Measurements from ENCODE around the gene CLCN1. TPM values are rescaled to one million over a fixed set of nuclear protein-coding genes. Genes with fewer than 3 reads are reported as not detected.

CLCN1 gene
- polyA plus RNA-seq, 3 donors = 0.04 to 0.76 (median 0.11) TPM

DNA sequence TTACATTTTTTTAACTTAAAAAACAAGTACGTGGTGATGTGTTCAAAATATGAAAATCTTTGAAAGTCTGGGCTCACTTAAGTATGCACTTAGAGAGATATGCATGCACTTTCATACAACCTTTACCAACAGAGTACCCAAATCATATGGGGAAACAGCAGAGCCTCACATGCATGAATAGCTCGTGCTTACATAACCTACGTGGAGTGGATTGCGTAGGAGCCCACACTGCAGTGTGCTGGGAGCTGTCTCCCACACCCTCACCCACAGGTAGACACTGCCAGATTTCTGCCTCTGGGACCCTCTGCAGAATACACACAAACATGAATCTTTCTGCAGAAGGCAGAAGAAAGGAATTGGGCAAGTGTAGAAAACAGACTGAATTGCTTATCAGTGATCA lies 581 bp downstream of the CLCN1 start:
- no peaks in the 10 kb centered on the region for H3K9me3 ChIP-seq (replicated peaks in 1 of 2; ENCODE audit: control insufficient read depth in 1 of 2, insufficient read depth in 1 of 2, low read length in 2 of 2)
- WGBS (ENCODE audit: insufficient coverage) = 10% methylated on average over 2 of the region's 4 CpGs
- H3K4me1 Mint-ChIP-seq = peaks cover 52% of the 10 kb centered on the region
- no peaks in the 10 kb centered on the region for H3K27me3 ChIP-seq (ENCODE audit: control insufficient read depth in 2 of 2, insufficient read depth in 2 of 2, low read length in 2 of 2)
- H3K9ac ChIP-seq (ENCODE audit: insufficient read depth, low read length, poor library complexity, severe bottlenecking) = no peak overlapping the region
- TF ChIP-seq, protein P1, sequence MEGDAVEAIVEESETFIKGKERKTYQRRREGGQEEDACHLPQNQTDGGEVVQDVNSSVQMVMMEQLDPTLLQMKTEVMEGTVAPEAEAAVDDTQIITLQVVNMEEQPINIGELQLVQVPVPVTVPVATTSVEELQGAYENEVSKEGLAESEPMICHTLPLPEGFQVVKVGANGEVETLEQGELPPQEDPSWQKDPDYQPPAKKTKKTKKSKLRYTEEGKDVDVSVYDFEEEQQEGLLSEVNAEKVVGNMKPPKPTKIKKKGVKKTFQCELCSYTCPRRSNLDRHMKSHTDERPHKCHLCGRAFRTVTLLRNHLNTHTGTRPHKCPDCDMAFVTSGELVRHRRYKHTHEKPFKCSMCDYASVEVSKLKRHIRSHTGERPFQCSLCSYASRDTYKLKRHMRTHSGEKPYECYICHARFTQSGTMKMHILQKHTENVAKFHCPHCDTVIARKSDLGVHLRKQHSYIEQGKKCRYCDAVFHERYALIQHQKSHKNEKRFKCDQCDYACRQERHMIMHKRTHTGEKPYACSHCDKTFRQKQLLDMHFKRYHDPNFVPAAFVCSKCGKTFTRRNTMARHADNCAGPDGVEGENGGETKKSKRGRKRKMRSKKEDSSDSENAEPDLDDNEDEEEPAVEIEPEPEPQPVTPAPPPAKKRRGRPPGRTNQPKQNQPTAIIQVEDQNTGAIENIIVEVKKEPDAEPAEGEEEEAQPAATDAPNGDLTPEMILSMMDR (IDR thresholded peaks at IDR 0.05) = no peak
- no peak overlapping the region for H3K27ac ChIP-seq (ENCODE audit: low read depth in 1 of 2, low read length in 2 of 2)
- no peak overlapping the region for H3K4me3 ChIP-seq (replicated peaks in 1 of 3; ENCODE audit: low read depth in 2 of 3, low read length in 3 of 3)
- H3K36me3 Mint-ChIP-seq = no peaks in the 10 kb centered on the region
- H3K27ac Mint-ChIP-seq = no peak overlapping the region
- peak overlapping the region; percentile 25 for H2AFZ ChIP-seq (ENCODE audit: insufficient read depth, low read depth, low read length, poor library complexity, severe bottlenecking)
- peak; percentile 20 to 31 (median 29) for DNase-seq
- peaks cover 42 to 48% of the 10 kb centered on the region in 2 donors for H3K4me1 ChIP-seq (ENCODE audit: control insufficient read depth in 1 of 2, insufficient read depth in 2 of 2, low read length in 2 of 2)
- peaks cover 0 to 7% (median 1%) of the 10 kb centered on the region in 3 donors for H3K27me3 Mint-ChIP-seq (ENCODE audit: low read depth in 3 of 3)
- H3K36me3 ChIP-seq (replicated peaks in 1 of 2; ENCODE audit: control insufficient read depth in 1 of 2, insufficient read depth in 2 of 2, low read length in 2 of 2) = no peaks in the 10 kb centered on the region
- no peaks in the 10 kb centered on the region for H3K9me3 Mint-ChIP-seq
- peak overlapping the region in 1 of 2 donors; percentile 19 for H3K4me3 Mint-ChIP-seq
- no peaks in the 10 kb centered on the region for H4K20me1 ChIP-seq (ENCODE audit: insufficient read depth, low read length)
- intact Hi-C loops (cut with micrococcal nuclease) = loop anchor here in 1 of 2 donors (10.0 kb wide), 1 partner anchor 88 kb away; the partner anchor contains the start of gene EPHA1
- H3K4me2 ChIP-seq (replicated peaks; ENCODE audit: extremely low read depth, low read length, poor library complexity, severe bottlenecking) = no peak overlapping the region
- H3K79me2 ChIP-seq (ENCODE audit: insufficient read depth, low read length) = no peaks in the 10 kb centered on the region

DNA sequence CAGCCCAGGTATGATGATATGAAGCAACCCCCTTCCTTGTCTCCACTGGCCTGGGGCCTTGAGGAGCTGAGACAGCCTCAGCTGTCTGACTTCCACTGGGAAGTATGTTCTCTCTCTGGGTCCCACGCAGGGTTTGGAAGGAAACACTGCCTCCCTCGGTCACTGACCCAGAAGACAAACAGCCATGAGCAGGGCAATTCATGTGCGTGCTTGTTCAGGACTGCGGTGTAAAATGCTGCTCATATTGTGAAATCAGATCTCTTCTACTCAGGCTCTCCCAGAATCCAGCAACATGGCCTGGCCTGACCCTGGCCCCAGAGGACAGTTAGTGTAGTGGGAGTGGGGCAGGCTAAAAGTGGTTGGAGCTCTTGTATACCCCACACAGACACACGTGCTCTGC lies 2.8 kb downstream of the CLCN1 start:
- DNase-seq = peak; percentile 22 to 41 (median 27)
- Histone ChIP-seq H3K27ac (ENCODE audit: low read depth in 1 of 2, low read length in 2 of 2) (no peak overlapping the region), H3K27me3 (ENCODE audit: control insufficient read depth in 2 of 2, insufficient read depth in 2 of 2, low read length in 2 of 2) (no peaks in the 10 kb centered on the region), H3K79me2 (ENCODE audit: insufficient read depth, low read length) (no peaks in the 10 kb centered on the region), H3K9me3 (replicated peaks in 1 of 2; ENCODE audit: control insufficient read depth in 1 of 2, insufficient read depth in 1 of 2, low read length in 2 of 2) (no peaks in the 10 kb centered on the region), H4K20me1 (ENCODE audit: insufficient read depth, low read length) (no peaks in the 10 kb centered on the region), H3K4me1 (ENCODE audit: control insufficient read depth in 1 of 2, insufficient read depth in 2 of 2, low read length in 2 of 2) (peaks cover 58 to 65% of the 10 kb centered on the region in 2 donors), H3K4me2 (replicated peaks; ENCODE audit: extremely low read depth, low read length, poor library complexity, severe bottlenecking) (no peak overlapping the region), H2AFZ (ENCODE audit: insufficient read depth, low read depth, low read length, poor library complexity, severe bottlenecking) (no peak overlapping the region), H3K36me3 (replicated peaks in 1 of 2; ENCODE audit: control insufficient read depth in 1 of 2, insufficient read depth in 2 of 2, low read length in 2 of 2) (no peaks in the 10 kb centered on the region), H3K4me3 (replicated peaks in 1 of 3; ENCODE audit: low read depth in 2 of 3, low read length in 3 of 3) (no peak overlapping the region), H3K9ac (ENCODE audit: insufficient read depth, low read length, poor library complexity, severe bottlenecking) (no peak overlapping the region)
- TF ChIP-seq, protein P1 (IDR thresholded peaks at IDR 0.05) = no peak
- peak overlapping the region in 3 of 7 donors; percentile 27 to 42 (median 39) for H3K27ac Mint-ChIP-seq
- H3K4me3 Mint-ChIP-seq = no peak overlapping the region
- peaks cover 0 to 1% (median 0%) of the 10 kb centered on the region in 7 donors for H3K9me3 Mint-ChIP-seq
- H3K4me1 Mint-ChIP-seq = peaks cover 65% of the 10 kb centered on the region
- WGBS (ENCODE audit: insufficient coverage) = 34% methylated on average over 4 of the region's 5 CpGs
- no peaks in the 10 kb centered on the region for H3K36me3 Mint-ChIP-seq
- peaks cover 0 to 12% (median 3%) of the 10 kb centered on the region in 3 donors for H3K27me3 Mint-ChIP-seq (ENCODE audit: low read depth in 3 of 3)
- intact Hi-C loops (cut with micrococcal nuclease) = loop anchor here in 1 of 2 donors (10.0 kb wide), 1 partner anchor 86 kb away; the partner anchor contains the start of gene EPHA1
